A549 (cell line): ENCODE data around the gene CALCOCO1. TPM values are rescaled to one million over a fixed set of nuclear protein-coding genes. Genes with fewer than 3 reads are reported as not detected.

Source experiments
- ATAC-seq, 2 experiments: fragments of 200-7000 bp in 1 of 2; fragments of >200 bp in 1 of 2; cut with Nextera tagmentation in 1 of 2; cut with Tn5 transposase in 1 of 2; 3 replicates each; pipeline versions ENCODE4 v1.8.0 to v1.9.1; 2018 to 2020; ENCODE audit warnings: mild to moderate bottlenecking in 1 of 2, moderate library complexity in 1 of 2
- CTCF ChIA-PET: fragments of 300-600 bp; sonication (Branson Sonifier 250); formaldehyde crosslinking; extraction: SDS; loops from one replicate; lab custom pipeline; 2021; ENCODE audit warnings: antibody characterized with exemption, inconsistent platforms; lab: Yijun Ruan, JAX
- POLR2A ChIA-PET: fragments of 350-600 bp; formaldehyde crosslinking; extraction: SDS; loops from one replicate; lab custom pipeline; 2021; ENCODE audit warnings: antibody characterized with exemption, inconsistent platforms; lab: Yijun Ruan, JAX
- DNase-seq, 2 experiments: peaks; one replicate each; pipeline versions ENCODE4 v3.0.0 to v3.0.0-alpha.2; 2011 to 2016; ENCODE audit warnings: low read depth in 1 of 2, low spot score in 1 of 2
- FAIRE-seq: peaks from 2 replicates; lab custom pipeline; 2011; peaks lifted over from hg19 to GRCh38; lab: Jason Lieb, UNC
- H3K27ac ChIP-seq, 2 experiments: fragments of >200 bp; sonication (Bioruptor Twin); formaldehyde crosslinking; 3 replicates each; pipeline ENCODE4 v1.5.1; 2016 to 2017
- H3K4me1 ChIP-seq: fragments of >200 bp; sonication (Bioruptor Twin); formaldehyde crosslinking; 3 replicates; pipeline ENCODE4 v1.6.1; 2016
- H3K4me2 ChIP-seq: fragments of >200 bp; sonication (Bioruptor Twin); formaldehyde crosslinking; 3 replicates; pipeline ENCODE4 v1.6.1; 2016
- H3K4me3 ChIP-seq: fragments of >200 bp; sonication (Bioruptor Twin); formaldehyde crosslinking; 3 replicates; pipeline ENCODE4 v1.5.1; 2016
- H3K9me3 ChIP-seq: fragments of >200 bp; sonication (Bioruptor Twin); formaldehyde crosslinking; 3 replicates; pipeline ENCODE4 v1.6.1; 2016
- EHF ChIP-seq: fragments of 250-450 bp; sonication (Bioruptor Pico); IDR thresholded peaks from 2 replicates; pipeline ENCODE4 v1.5.0; 2020; ENCODE audit warnings: mild to moderate bottlenecking
- GATA3 ChIP-seq: IDR thresholded peaks from 2 replicates; pipeline ENCODE4 v1.6.1; 2012; ENCODE audit warnings: borderline replicate concordance
- HOXA7 ChIP-seq: fragments of 250-450 bp; sonication (Bioruptor Pico); IDR thresholded peaks from 2 replicates; pipeline ENCODE4 v1.5.0; 2020; ENCODE audit warnings: mild to moderate bottlenecking, moderate library complexity
- KDM5A ChIP-seq: fragments of 200-600 bp; sonication (generic); IDR thresholded peaks from 2 replicates; pipeline ENCODE4 v1.6.1; 2016; ENCODE audit warnings: antibody characterized with exemption, mild to moderate bottlenecking
- MAFK ChIP-seq: fragments of 450-650 bp; IDR thresholded peaks from 2 replicates; pipeline ENCODE4 v1.6.1; 2014; ENCODE audit not compliant: partially characterized antibody
- POLR2AphosphoS2 ChIP-seq: conservative IDR thresholded peaks from 2 replicates; pipeline ENCODE4 v1.6.1; 2012; ENCODE audit warnings: low read length, improper control_type of control experiment, inconsistent platforms
- RAD21 ChIP-seq, 2 experiments: fragments of >200 bp in 1 of 2; sonication (Bioruptor Twin) in 1 of 2; formaldehyde crosslinking in 1 of 2; IDR thresholded peaks in 1 of 2; conservative IDR thresholded peaks in 1 of 2; 2 replicates in 1 of 2; 3 replicates in 1 of 2; pipeline ENCODE4 v1.6.1; 2012 to 2018; ENCODE audit warnings: inconsistent platforms in 1 of 2
- RFX5 ChIP-seq: fragments of 450-650 bp; IDR thresholded peaks from 2 replicates; pipeline ENCODE4 v1.7.1; 2014; ENCODE audit warnings: antibody characterized with exemption, mild to moderate bottlenecking, moderate library complexity
- ZFP36 ChIP-seq: fragments of 450-650 bp; IDR thresholded peaks from 2 replicates; pipeline ENCODE4 v1.6.1; 2014; ENCODE audit warnings: borderline replicate concordance; ENCODE audit not compliant: partially characterized antibody
- ZNF302 ChIP-seq: fragments of 250-450 bp; sonication (Bioruptor Pico); IDR thresholded peaks from 2 replicates; pipeline ENCODE4 v1.9.0; 2021; ENCODE audit warnings: inconsistent platforms, mild to moderate bottlenecking, moderate library complexity
- ZSCAN20 ChIP-seq: fragments of 250-450 bp; sonication (Bioruptor Pico); IDR thresholded peaks from 2 replicates; pipeline ENCODE4 v1.8.0; 2022; ENCODE audit warnings: mild to moderate bottlenecking, moderate library complexity
- WGBS: methylation state at CpG from one replicate; pipeline ENCODE4 v1.1.6; 2017; ENCODE audit errors: missing lambda C conversion rate; 5-methylcytosine and 5-hydroxymethylcytosine counted together
- polyA plus RNA-seq, 4 experiments: library from polyadenylated mRNA; depleted of rRNA in 3 of 4; stranded (reverse); fragments of >200 nt; fragmentation: RNase III in 1 of 4; extraction: RNeasy Plus Mini Kit Qiagen cat#74134 plus additional on column Dnase treatment in 1 of 4; gene quantifications; 2 replicates in 3 of 4; 3 replicates in 1 of 4; pipeline ENCODE4 v1.2.3, GENCODE V29; 2011 to 2017
- TF ChIP-seq, protein P1 (sequence below): fragments of 450-650 bp; IDR thresholded peaks from 2 replicates; pipeline ENCODE4 v1.6.1; 2014; ENCODE audit warnings: antibody characterized with exemption
- TF ChIP-seq, protein P2 (sequence below): fragments of 150-350 bp; IDR thresholded peaks from 2 replicates; pipeline ENCODE4 v1.6.1; 2014; ENCODE audit warnings: low read depth, mild to moderate bottlenecking, low read length
- TF ChIP-seq, protein P3 (sequence below): IDR thresholded peaks from 2 replicates; pipeline ENCODE4 v1.6.1; 2012; ENCODE audit warnings: low read depth, borderline replicate concordance
- TF ChIP-seq, protein P4 (sequence below): fragments of >200 bp; sonication (Bioruptor Twin); formaldehyde crosslinking; IDR thresholded peaks from 3 replicates; pipeline ENCODE4 v1.5.1; 2016

Gene CALCOCO1
- polyA plus RNA-seq, 2 of the 4 experiments (the other 2 are of a cell fraction) = 28.8 to 41.5 TPM

DNA sequence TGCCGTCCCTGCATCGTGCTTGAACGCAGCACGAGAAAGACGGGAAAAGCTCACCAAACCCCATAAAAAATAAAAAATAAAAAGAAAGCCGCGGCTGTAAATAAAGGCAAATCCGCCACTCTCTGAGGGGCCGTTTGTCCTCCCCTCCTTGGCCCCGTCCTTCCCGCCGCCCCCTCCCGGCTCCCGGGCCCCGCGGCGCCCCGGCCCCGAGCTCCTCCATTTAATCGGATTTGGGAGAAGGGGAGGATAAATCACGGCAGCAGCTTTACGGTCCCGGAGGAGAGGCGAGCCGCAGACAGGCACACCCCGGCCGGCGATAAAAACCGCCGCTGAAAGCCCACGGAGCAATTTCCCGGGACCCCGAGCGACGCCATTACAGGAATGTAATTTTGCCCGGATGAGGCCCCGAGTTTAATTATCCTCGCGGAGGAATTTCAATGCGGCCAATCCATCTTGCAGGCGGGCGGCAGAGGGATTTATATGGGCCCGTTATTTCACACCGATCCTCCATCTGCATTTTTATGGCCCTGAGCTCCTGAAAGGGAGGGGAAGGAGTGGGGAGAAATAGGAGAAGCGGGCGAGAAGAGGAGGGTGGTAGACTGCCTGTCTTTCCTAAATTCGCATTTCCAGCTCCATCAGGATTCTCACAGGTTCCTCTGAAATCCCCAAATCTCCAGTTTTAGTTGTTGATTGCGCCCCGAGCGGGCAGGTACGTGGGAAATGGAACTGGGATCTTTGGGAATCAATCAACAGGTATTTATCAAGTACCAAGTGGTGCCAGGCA, 50.0 kb downstream of the CALCOCO1 start:
- Histone ChIP-seq H3K27ac (peak overlapping the region in 1 of 2 experiments; percentile 89; a peak in 4 of 6 replicates), H3K4me2 (no peak overlapping the region; the same call in 2 of the 3 replicates), H3K4me3 (no peak overlapping the region), H3K4me1 (peaks cover 15% of the 10 kb centered on the region; the same call in 2 of the 3 replicates), H3K9me3 (no peaks in the 10 kb centered on the region)
- FAIRE-seq = no peak
- no peak for DNase-seq
- ChIA-PET CTCF (interaction anchor here (0.6 to 11.3 kb wide), 27 partner anchors 9 to 309 kb away, joined by 3 to 148 read pairs (median 7); partner anchors contain the start of genes ATF7 and CALCOCO1), POLR2A (interaction anchor here (1.8 to 1.9 kb wide), 2 partner anchors 54 to 139 kb away, joined by 8 to 10 read pairs; no protein-coding TSS in a partner anchor)
- WGBS = 93% methylated on average over 51 of the region's 51 CpGs
- TF ChIP-seq, protein P1, sequence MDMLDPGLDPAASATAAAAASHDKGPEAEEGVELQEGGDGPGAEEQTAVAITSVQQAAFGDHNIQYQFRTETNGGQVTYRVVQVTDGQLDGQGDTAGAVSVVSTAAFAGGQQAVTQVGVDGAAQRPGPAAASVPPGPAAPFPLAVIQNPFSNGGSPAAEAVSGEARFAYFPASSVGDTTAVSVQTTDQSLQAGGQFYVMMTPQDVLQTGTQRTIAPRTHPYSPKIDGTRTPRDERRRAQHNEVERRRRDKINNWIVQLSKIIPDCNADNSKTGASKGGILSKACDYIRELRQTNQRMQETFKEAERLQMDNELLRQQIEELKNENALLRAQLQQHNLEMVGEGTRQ = no peak
- TF ChIP-seq, protein P2, sequence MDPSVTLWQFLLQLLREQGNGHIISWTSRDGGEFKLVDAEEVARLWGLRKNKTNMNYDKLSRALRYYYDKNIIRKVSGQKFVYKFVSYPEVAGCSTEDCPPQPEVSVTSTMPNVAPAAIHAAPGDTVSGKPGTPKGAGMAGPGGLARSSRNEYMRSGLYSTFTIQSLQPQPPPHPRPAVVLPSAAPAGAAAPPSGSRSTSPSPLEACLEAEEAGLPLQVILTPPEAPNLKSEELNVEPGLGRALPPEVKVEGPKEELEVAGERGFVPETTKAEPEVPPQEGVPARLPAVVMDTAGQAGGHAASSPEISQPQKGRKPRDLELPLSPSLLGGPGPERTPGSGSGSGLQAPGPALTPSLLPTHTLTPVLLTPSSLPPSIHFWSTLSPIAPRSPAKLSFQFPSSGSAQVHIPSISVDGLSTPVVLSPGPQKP = no peak
- no peak for ATAC-seq

DNA sequence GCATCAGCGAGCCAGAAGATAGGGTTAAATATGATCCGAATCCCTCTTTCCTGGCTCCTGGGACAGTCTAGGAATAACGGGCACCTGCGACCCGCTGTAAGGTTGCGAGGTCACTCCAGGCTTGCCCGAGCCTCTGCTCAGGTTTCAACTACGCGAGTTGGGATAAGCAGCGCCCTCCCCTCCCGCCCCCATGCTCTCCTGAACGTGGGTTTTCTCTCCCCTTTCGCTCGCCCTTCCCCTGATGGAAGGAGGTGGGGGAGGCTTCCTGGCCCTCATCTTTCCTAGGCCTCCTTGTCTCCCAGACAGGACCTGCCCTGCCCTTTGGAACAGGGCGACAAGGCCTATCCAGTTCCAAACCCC, 50.6 kb downstream of the CALCOCO1 start:
- H3K4me1 ChIP-seq = peaks cover 15% of the 10 kb centered on the region; the same call in 2 of the 3 replicates
- CTCF ChIA-PET = interaction anchor here (0.6 to 11.3 kb wide), 31 partner anchors 9 to 310 kb away, joined by 3 to 148 read pairs (median 6); partner anchors contain the start of gene CALCOCO1
- POLR2A ChIA-PET = interaction anchor here (0.5 to 1.9 kb wide), 14 partner anchors 9 to 176 kb away, joined by 3 to 43 read pairs (median 6); partner anchors contain the start of genes ATF7 and TARBP2
- H3K4me2 ChIP-seq = peak overlapping the region; percentile 83
- no peak for TF ChIP-seq ZSCAN20
- TF ChIP-seq POLR2AphosphoS2 = no peak
- no peak for TF ChIP-seq ZNF302 (CRISPR knock-in tag)
- TF ChIP-seq RAD21 (conservative IDR thresholded peaks at IDR 0.05 in 1 of 2, IDR thresholded peaks at IDR 0.05 in 1 of 2) = no peak
- TF ChIP-seq ZFP36 = no peak
- TF ChIP-seq KDM5A = no peak
- TF ChIP-seq RFX5 = no peak
- no peak for TF ChIP-seq GATA3
- TF ChIP-seq MAFK = no peak
- TF ChIP-seq EHF (CRISPR knock-in tag) = no peak
- TF ChIP-seq HOXA7 (CRISPR knock-in tag) = no peak
- TF ChIP-seq, protein P3, sequence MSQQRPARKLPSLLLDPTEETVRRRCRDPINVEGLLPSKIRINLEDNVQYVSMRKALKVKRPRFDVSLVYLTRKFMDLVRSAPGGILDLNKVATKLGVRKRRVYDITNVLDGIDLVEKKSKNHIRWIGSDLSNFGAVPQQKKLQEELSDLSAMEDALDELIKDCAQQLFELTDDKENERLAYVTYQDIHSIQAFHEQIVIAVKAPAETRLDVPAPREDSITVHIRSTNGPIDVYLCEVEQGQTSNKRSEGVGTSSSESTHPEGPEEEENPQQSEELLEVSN = no peak
- TF ChIP-seq, protein P4, sequence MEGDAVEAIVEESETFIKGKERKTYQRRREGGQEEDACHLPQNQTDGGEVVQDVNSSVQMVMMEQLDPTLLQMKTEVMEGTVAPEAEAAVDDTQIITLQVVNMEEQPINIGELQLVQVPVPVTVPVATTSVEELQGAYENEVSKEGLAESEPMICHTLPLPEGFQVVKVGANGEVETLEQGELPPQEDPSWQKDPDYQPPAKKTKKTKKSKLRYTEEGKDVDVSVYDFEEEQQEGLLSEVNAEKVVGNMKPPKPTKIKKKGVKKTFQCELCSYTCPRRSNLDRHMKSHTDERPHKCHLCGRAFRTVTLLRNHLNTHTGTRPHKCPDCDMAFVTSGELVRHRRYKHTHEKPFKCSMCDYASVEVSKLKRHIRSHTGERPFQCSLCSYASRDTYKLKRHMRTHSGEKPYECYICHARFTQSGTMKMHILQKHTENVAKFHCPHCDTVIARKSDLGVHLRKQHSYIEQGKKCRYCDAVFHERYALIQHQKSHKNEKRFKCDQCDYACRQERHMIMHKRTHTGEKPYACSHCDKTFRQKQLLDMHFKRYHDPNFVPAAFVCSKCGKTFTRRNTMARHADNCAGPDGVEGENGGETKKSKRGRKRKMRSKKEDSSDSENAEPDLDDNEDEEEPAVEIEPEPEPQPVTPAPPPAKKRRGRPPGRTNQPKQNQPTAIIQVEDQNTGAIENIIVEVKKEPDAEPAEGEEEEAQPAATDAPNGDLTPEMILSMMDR = no peak
- TF ChIP-seq, all 56 proteins: peak for 0
- DNase-seq = no peak
- peak overlapping the region; percentile 28 for H3K4me3 ChIP-seq
- WGBS = 78% methylated on average over 12 of the region's 15 CpGs
- FAIRE-seq = no peak
- no peaks in the 10 kb centered on the region for H3K9me3 ChIP-seq
- peak in 1 of 2 experiments; percentile 2; a peak in 3 of 6 replicates for ATAC-seq
- H3K27ac ChIP-seq = peak overlapping the region; percentile 76 to 89
